HepG2 (cell line): ENCODE measurements around the gene ZNF771. TPM values are rescaled to one million over a fixed set of nuclear protein-coding genes. Genes with fewer than 3 reads are reported as not detected.

ENCODE experiments used
- ARNTL ChIP-seq: sonication (generic); formaldehyde crosslinking; IDR thresholded peaks from 2 replicates; pipeline ENCODE4 v1.4.0; 2020; ENCODE audit warnings: mild to moderate bottlenecking, missing genetic modification reagents
- CENPT ChIP-seq: sonication (generic); formaldehyde crosslinking; IDR thresholded peaks from 2 replicates; pipeline ENCODE4 v1.8.0; 2022; ENCODE audit warnings: low read depth, mild to moderate bottlenecking, moderate library complexity, missing genetic modification reagents
- E2F1 ChIP-seq: sonication (generic); formaldehyde crosslinking; IDR thresholded peaks from 2 replicates; pipeline ENCODE4 v1.5.0; 2020; ENCODE audit warnings: missing genetic modification reagents
- ELK4 ChIP-seq: sonication (generic); formaldehyde crosslinking; IDR thresholded peaks from 2 replicates; pipeline ENCODE4 v1.9.0; 2021; ENCODE audit warnings: missing genetic modification reagents, borderline replicate concordance
- FIP1L1 ChIP-seq: fragments of 200-400 bp; formaldehyde crosslinking; IDR thresholded peaks from 2 replicates; pipeline ENCODE4 v1.6.1; 2018; ENCODE audit warnings: low read depth, mild to moderate bottlenecking, low read length, moderate library complexity, borderline replicate concordance; ENCODE audit not compliant: insufficient read depth
- GPBP1L1 ChIP-seq: sonication (generic); formaldehyde crosslinking; IDR thresholded peaks from 2 replicates; pipeline ENCODE4 v1.5.0; 2020; ENCODE audit warnings: mild to moderate bottlenecking, missing genetic modification reagents
- HDAC1 ChIP-seq: sonication (generic); formaldehyde crosslinking; IDR thresholded peaks from 2 replicates; pipeline ENCODE4 v1.5.1; 2020; ENCODE audit warnings: mild to moderate bottlenecking, missing genetic modification reagents
- HNF1B ChIP-seq: sonication (generic); formaldehyde crosslinking; IDR thresholded peaks from 2 replicates; pipeline ENCODE4 v1.5.1; 2020; ENCODE audit warnings: mild to moderate bottlenecking, moderate library complexity, missing genetic modification reagents
- JUNB ChIP-seq: sonication (generic); formaldehyde crosslinking; IDR thresholded peaks from 2 replicates; pipeline ENCODE4 v1.8.0; 2022; ENCODE audit warnings: missing genetic modification reagents, mild to moderate bottlenecking, borderline replicate concordance
- KAT2B ChIP-seq: fragments of 150-350 bp; IDR thresholded peaks from 2 replicates; pipeline ENCODE4 v1.6.1; 2014; ENCODE audit warnings: low read depth, low read length, borderline replicate concordance
- NFE2 ChIP-seq: sonication (generic); formaldehyde crosslinking; IDR thresholded peaks from 2 replicates; pipeline ENCODE4 v1.4.0; 2020; ENCODE audit warnings: missing genetic modification reagents
- PCBP1 ChIP-seq: fragments of 200-400 bp; formaldehyde crosslinking; IDR thresholded peaks from 2 replicates; pipeline ENCODE4 v1.6.1; 2017; ENCODE audit warnings: mild to moderate bottlenecking, low read depth, low read length, borderline replicate concordance
- POGK ChIP-seq: sonication (generic); formaldehyde crosslinking; conservative IDR thresholded peaks from 2 replicates; pipeline ENCODE4 v1.8.0; 2022; ENCODE audit warnings: mild to moderate bottlenecking, moderate library complexity, missing genetic modification reagents
- POGZ ChIP-seq: sonication (generic); formaldehyde crosslinking; IDR thresholded peaks from 2 replicates; pipeline ENCODE4 v1.4.0; 2020; ENCODE audit warnings: mild to moderate bottlenecking, missing genetic modification reagents
- RAD21 ChIP-seq: fragments of 450-650 bp; formaldehyde crosslinking; IDR thresholded peaks from 2 replicates; pipeline ENCODE4 v1.5.0; 2020; ENCODE audit warnings: mild to moderate bottlenecking
- SMARCC2 ChIP-seq: fragments of 450-650 bp; IDR thresholded peaks from 2 replicates; pipeline ENCODE4 v1.6.1; 2017; ENCODE audit warnings: antibody characterized with exemption, mild to moderate bottlenecking
- ZMAT5 ChIP-seq: sonication (generic); formaldehyde crosslinking; IDR thresholded peaks from 2 replicates; pipeline ENCODE4 v1.5.0; 2020; ENCODE audit warnings: mild to moderate bottlenecking, low read depth, missing genetic modification reagents, borderline replicate concordance
- ZNF205 ChIP-seq: IDR thresholded peaks from 2 replicates; pipeline ENCODE4 v1.6.1; 2018; ENCODE audit warnings: missing biosample characterization, missing genetic modification reagents
- ZNF264 ChIP-seq: sonication (generic); formaldehyde crosslinking; IDR thresholded peaks from 2 replicates; pipeline ENCODE4 v1.4.0; 2020; ENCODE audit warnings: missing genetic modification reagents
- ZNF383 ChIP-seq: sonication (generic); formaldehyde crosslinking; IDR thresholded peaks from 2 replicates; pipeline ENCODE4 v1.4.0; 2020; ENCODE audit warnings: missing genetic modification reagents, mild to moderate bottlenecking, borderline replicate concordance
- ZNF44 ChIP-seq: sonication (generic); formaldehyde crosslinking; IDR thresholded peaks from 2 replicates; pipeline ENCODE4 v1.5.1; 2020; ENCODE audit warnings: mild to moderate bottlenecking, missing genetic modification reagents
- ZNF652 ChIP-seq: IDR thresholded peaks from 2 replicates; pipeline ENCODE4 v1.6.1; 2016; ENCODE audit warnings: low read depth, borderline replicate concordance
- ZNF7 ChIP-seq: IDR thresholded peaks from 2 replicates; pipeline ENCODE4 v1.6.1; 2016; ENCODE audit warnings: missing biosample characterization, missing genetic modification reagents
- ZNF772 ChIP-seq: sonication (generic); formaldehyde crosslinking; IDR thresholded peaks from 2 replicates; pipeline ENCODE4 v1.5.0; 2020; ENCODE audit warnings: mild to moderate bottlenecking, missing genetic modification reagents
- polyA plus RNA-seq, 8 experiments: library from polyadenylated mRNA; depleted of rRNA in 3 of 8; stranded (reverse) in 7 of 8; unstranded in 1 of 8; fragments of >200 nt; fragmentation: Illumina TruSeq in 4 of 8; extraction: Trizol in 4 of 8; gene quantifications; 2 replicates each; pipeline versions ENCODE4 v1.2.1 to v1.2.3, GENCODE V29; 2011 to 2016; ENCODE audit warnings: low read depth in 4 of 8, missing spikeins in 1 of 8, mixed read lengths in 1 of 8; ENCODE audit not compliant: insufficient read depth in 1 of 8
- total RNA-seq, 5 experiments: library from RNA; depleted of rRNA; stranded (reverse); fragments of >200 nt; fragmentation: Illumina TruSeq; extraction: Trizol; gene quantifications; 2 replicates each; pipeline ENCODE4 v1.2.3, GENCODE V29; 2016; ENCODE audit warnings: low read depth in 1 of 5

Gene ZNF771
- total and polyA plus RNA-seq, 2 of the 13 experiments (the other 11 are each of a cell fraction or from before 2014, with no cell fraction given), result 5.0 to 11.8 TPM

GRCh38 chr16:30369938-30370455 is 37.4 kb upstream of the ZNF771 start (continued):
- TF ChIP-seq ELK4 (CRISPR knock-in tag), result no peak
- TF ChIP-seq HNF1B, result no peak
- no peak for TF ChIP-seq SMARCC2
- TF ChIP-seq ZNF7 (CRISPR knock-in tag), result no peak
- no peak for TF ChIP-seq ZNF205 (CRISPR knock-in tag)
- TF ChIP-seq ARNTL, result no peak
- TF ChIP-seq NFE2, result no peak
- TF ChIP-seq ZMAT5 (CRISPR knock-in tag), result no peak
- TF ChIP-seq KAT2B, result no peak
- TF ChIP-seq ZNF44 (CRISPR knock-in tag), result no peak
- no peak for TF ChIP-seq CENPT (CRISPR knock-in tag)
- no peak for TF ChIP-seq POGK (CRISPR knock-in tag)
- TF ChIP-seq FIP1L1, result no peak
- no peak for TF ChIP-seq E2F1 (CRISPR knock-in tag)
- TF ChIP-seq HDAC1, result no peak
- no peak for TF ChIP-seq ZNF652 (CRISPR knock-in tag)
- TF ChIP-seq PCBP1, result no peak
- TF ChIP-seq JUNB (CRISPR knock-in tag), result no peak
- TF ChIP-seq RAD21 (CRISPR knock-in tag), result peak; percentile 75
- TF ChIP-seq ZNF383, result no peak
- no peak for TF ChIP-seq ZNF264 (CRISPR knock-in tag)
- TF ChIP-seq ZNF772 (CRISPR knock-in tag), result no peak
- TF ChIP-seq GPBP1L1 (CRISPR knock-in tag), result no peak
- TF ChIP-seq POGZ (CRISPR knock-in tag), result no peak
